ENCODE data around the gene KIF21A.

DNA sequence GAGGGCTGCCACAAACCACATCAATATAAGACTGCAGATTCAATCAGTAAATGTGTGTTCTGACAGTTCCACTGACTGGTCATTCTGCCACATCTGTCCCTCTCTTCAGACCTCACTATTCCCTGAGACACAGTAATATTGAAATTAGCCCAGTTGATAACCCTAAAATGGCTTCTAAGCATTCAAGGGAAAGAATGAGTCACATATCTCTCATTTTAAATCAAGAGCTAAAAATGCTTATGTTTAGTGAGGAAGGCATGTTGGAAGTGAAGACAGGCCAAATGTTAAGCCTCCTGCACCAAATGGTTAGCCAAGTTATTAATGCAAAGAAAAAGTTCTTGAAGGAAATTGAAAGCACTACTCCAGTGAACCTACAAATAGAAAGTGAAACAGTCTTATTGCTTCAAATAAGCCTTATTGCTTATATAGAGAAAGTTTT is 24.5 kb upstream of the KIF21A start:
- TF ChIP-seq TAF1 (IDR thresholded peaks at IDR 0.05; ENCODE audit: low read depth, low read length) (no peak), POLR2A (IDR thresholded peaks at IDR 0.05; ENCODE audit: low read depth, low read length) (no peak)

Data from GM12891 (cell line).